ENCODE data around the gene BCL2.
"Not testable (repeated sequence)": the region's sequence is repeated elsewhere in the genome, so short reads cannot be mapped to it uniquely, and the experiment has no call there.

The BCL2 gene

GRCh38 chr18:63234432-63234831, 85.1 kb downstream of the BCL2 start:
- DNase-seq (ENCODE audit: low read depth in 2 of 2), result no peak

- DNase-seq (ENCODE audit: low read depth in 2 of 2), result peak in 1 of 2 donors; percentile 31
These were observed 86.2 kb downstream of the BCL2 start for GRCh38 chr18:63233334-63233733.

GRCh38 chr18:63232826-63233225, 86.7 kb downstream of the BCL2 start:
- DNase-seq (ENCODE audit: low read depth in 2 of 2), result no peak

GRCh38 chr18:63229971-63230370, 89.6 kb downstream of the BCL2 start:
- no peak for DNase-seq (ENCODE audit: low read depth in 2 of 2)

GRCh38 chr18:63225434-63225833, 94.1 kb downstream of the BCL2 start:
- no peak for DNase-seq (ENCODE audit: low read depth in 2 of 2)

GRCh38 chr18:63224630-63225029, 94.9 kb downstream of the BCL2 start:
- peak; percentile 43 to 48 for DNase-seq (ENCODE audit: low read depth in 2 of 2)

GRCh38 chr18:63223837-63224236, 95.7 kb downstream of the BCL2 start:
- DNase-seq (ENCODE audit: low read depth in 2 of 2), result no peak

GRCh38 chr18:63220903-63221302, 98.7 kb downstream of the BCL2 start:
- DNase-seq (ENCODE audit: low read depth in 2 of 2), result no peak

- DNase-seq (ENCODE audit: low read depth in 2 of 2), result no peak
These were observed 101.1 kb downstream of the BCL2 start for GRCh38 chr18:63218472-63218871.

- DNase-seq (ENCODE audit: low read depth in 2 of 2), result no peak
These were observed 102.9 kb downstream of the BCL2 start for GRCh38 chr18:63216516-63217311.

- DNase-seq (ENCODE audit: low read depth in 2 of 2), result no peak
These were observed 105.5 kb downstream of the BCL2 start for GRCh38 chr18:63213936-63214671.

GRCh38 chr18:63213331-63213900, 106.2 kb downstream of the BCL2 start:
- no peak for DNase-seq (ENCODE audit: low read depth in 2 of 2)

- DNase-seq (ENCODE audit: low read depth in 2 of 2), result no peak
These were observed 109.0 kb downstream of the BCL2 start for GRCh38 chr18:63210521-63210920.

GRCh38 chr18:63208676-63209075, 110.9 kb downstream of the BCL2 start:
- no peak for DNase-seq (ENCODE audit: low read depth in 2 of 2)

- DNase-seq (ENCODE audit: low read depth in 2 of 2), result no peak
These were observed 111.7 kb downstream of the BCL2 start for GRCh38 chr18:63207835-63208234.

- DNase-seq (ENCODE audit: low read depth in 2 of 2), result peak in 1 of 2 donors; percentile 47
These were observed 112.3 kb downstream of the BCL2 start for GRCh38 chr18:63207143-63207790.

GRCh38 chr18:63206433-63207142, 113.0 kb downstream of the BCL2 start:
- no peak for DNase-seq (ENCODE audit: low read depth in 2 of 2)

GRCh38 chr18:63205791-63206252, 113.7 kb downstream of the BCL2 start:
- DNase-seq (ENCODE audit: low read depth in 2 of 2), result peak in 1 of 2 donors; percentile 34

GRCh38 chr18:63203497-63203896, 116.1 kb downstream of the BCL2 start:
- no peak for DNase-seq (ENCODE audit: low read depth in 2 of 2)

GRCh38 chr18:63202828-63203227, 116.7 kb downstream of the BCL2 start:
- no peak for DNase-seq (ENCODE audit: low read depth in 2 of 2)

- not testable (repeated sequence) for DNase-seq (ENCODE audit: low read depth in 2 of 2)
These were observed 118.1 kb downstream of the BCL2 start for GRCh38 chr18:63201456-63201855.
